Testis (tissue), 3 donors: ENCODE results near the gene GGPS1. TPM values are rescaled to one million over a fixed set of nuclear protein-coding genes. Genes with fewer than 3 reads are reported as not detected.

ENCODE experiments used
- DNase-seq: peaks from one replicate; pipeline ENCODE4 v3.0.0-alpha.2; 2019
- H3K27ac ChIP-seq, 2 donors: fragments of 200-600 bp; sonication (generic); one replicate each; pipeline ENCODE4 v1.5.1; 2019
- H3K27me3 ChIP-seq: fragments of 200-600 bp; sonication (generic); one replicate; pipeline ENCODE4 v1.5.1; 2019
- H3K36me3 ChIP-seq: fragments of 200-600 bp; sonication (generic); one replicate; pipeline ENCODE4 v1.5.1; 2017; ENCODE audit warnings: low read depth; ENCODE audit errors: missing control alignments
- H3K4me1 ChIP-seq: fragments of 200-600 bp; sonication (generic); one replicate; pipeline ENCODE4 v1.5.1; 2019
- H3K4me3 ChIP-seq, 2 donors: fragments of 200-600 bp; sonication (generic); one replicate each; pipeline ENCODE4 v1.5.1; 2017 to 2019
- H3K9me3 ChIP-seq: fragments of 200-600 bp; sonication (generic); one replicate; pipeline ENCODE4 v1.5.1; 2017
- CTCF ChIP-seq, 3 experiments: fragments of 450-650 bp in 2 of 3; fragments of 200-600 bp in 1 of 3; sonication (generic) in 1 of 3; IDR thresholded peaks; one replicate each; pipeline ENCODE4 v1.5.1; 2016 to 2019; ENCODE audit warnings: antibody characterized with exemption in 3 of 3, mild to moderate bottlenecking in 2 of 3, moderate library complexity in 1 of 3
- POLR2A ChIP-seq: fragments of 450-650 bp; IDR thresholded peaks from one replicate; pipeline ENCODE4 v1.6.1; 2017; ENCODE audit warnings: antibody characterized with exemption, mild to moderate bottlenecking, moderate library complexity
- WGBS, 2 donors: methylation state at CpG; one replicate each; pipeline ENCODE4 v1.1.5; 2018; 5-methylcytosine and 5-hydroxymethylcytosine counted together
- intact Hi-C: fragments of 100-400 bp; cut with DNase I; formaldehyde crosslinking; loops from one replicate; pipeline ENCODE4 v1.15.1; 2023; ENCODE audit warnings: low total_unique reads
- polyA plus RNA-seq: library from polyadenylated mRNA; stranded (reverse); fragments of 350-450 nt; fragmentation: Illumina TruSeq; extraction: RNeasy Lipid Tissue Mini Kit (QIAGEN cat#74804); gene quantifications from one replicate; pipeline ENCODE4 v1.2.3, GENCODE V29; 2014; ENCODE audit warnings: low read depth, low replicate concordance; ENCODE audit not compliant: insufficient read depth
- total RNA-seq, 2 donors: library from RNA; depleted of rRNA; stranded (reverse); fragments of >200 nt; gene quantifications; one replicate each; pipeline ENCODE4 v1.2.3, GENCODE V29; 2016

Gene GGPS1
- total and polyA plus RNA-seq, 3 donors from 2014 or later = 29.4 to 73.0 (median 37.4) TPM

DNA sequence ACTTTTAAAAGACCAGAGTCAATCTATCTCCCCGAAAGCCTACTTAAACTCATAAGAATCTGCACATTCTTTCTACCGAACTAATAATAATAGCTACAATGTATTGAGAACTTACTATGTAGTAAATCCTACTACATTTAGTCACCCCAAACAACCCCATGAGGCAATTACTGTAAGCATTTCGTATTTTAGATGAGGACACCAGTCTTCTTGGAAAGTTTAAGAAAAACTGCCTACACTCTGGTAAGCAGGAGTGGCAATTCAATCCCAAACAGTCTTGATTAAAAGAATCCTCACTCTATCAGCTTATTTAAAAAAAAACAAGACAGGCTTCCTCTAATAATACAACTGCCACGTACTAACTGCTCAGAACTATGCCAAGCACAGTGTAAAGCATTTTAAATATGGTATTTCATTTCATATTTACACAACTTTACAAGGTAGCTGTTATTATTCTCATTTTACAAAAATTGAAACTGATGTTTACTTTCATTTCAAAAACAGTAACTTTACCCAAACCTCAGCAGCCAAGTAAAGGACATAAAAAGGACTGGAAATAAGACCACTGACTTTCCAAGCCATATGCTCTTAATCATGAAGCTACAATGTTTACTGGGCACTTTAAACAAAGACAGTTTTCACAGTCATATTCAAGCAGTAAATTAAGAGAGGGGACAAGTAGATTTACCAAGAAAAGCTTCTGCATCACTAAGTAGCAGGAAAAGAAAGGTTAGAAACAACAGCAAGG is 14.3 kb upstream of the GGPS1 start:
- TF ChIP-seq POLR2A (no peak), CTCF (IDR thresholded peaks at IDR 0.05) (no peak)
- Histone ChIP-seq H3K36me3 (no peaks in the 10 kb centered on the region), H3K4me1 (peaks cover 14% of the 10 kb centered on the region), H3K4me3 (no peak overlapping the region), H3K27ac (no peak overlapping the region), H3K9me3 (no peaks in the 10 kb centered on the region), H3K27me3 (no peaks in the 10 kb centered on the region)
- intact Hi-C loops = no loop called here
- DNase-seq = no peak
- 37 to 44% methylated on average over 4 of the region's 4 CpGs for WGBS, 2 donors

DNA sequence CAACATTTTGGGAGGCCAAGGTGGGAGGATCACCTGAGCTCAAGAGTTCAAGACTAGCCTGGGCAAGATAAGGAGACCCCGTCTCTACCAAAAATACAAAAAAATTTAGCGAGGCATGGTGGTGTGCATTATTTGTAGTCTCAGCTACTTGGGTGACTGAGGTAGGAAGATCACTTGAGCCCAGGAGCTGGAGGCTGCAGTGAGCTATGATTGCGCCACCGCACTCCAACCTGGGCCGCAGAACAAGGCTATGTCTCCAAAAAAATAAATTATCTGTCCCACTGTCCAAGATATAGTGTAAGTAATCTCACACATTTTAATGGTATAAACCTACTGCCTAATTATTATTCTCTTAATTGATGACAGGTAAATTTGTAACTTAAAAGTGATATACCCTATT is 13.2 kb upstream of the GGPS1 start:
- TF ChIP-seq CTCF (IDR thresholded peaks at IDR 0.05) (no peak), POLR2A (no peak)
- DNase-seq = no peak
- WGBS, 2 donors = 94 to 96% methylated on average over 4 to 5 of the region's 5 CpGs
- Histone ChIP-seq H3K36me3 (no peaks in the 10 kb centered on the region), H3K27ac (no peak overlapping the region), H3K27me3 (no peaks in the 10 kb centered on the region), H3K4me3 (no peak overlapping the region), H3K9me3 (no peaks in the 10 kb centered on the region), H3K4me1 (peaks cover 14% of the 10 kb centered on the region)
- intact Hi-C loops = no loop called here

- intact Hi-C loops = no loop called here
- peaks cover 14% of the 10 kb centered on the region for H3K4me1 ChIP-seq
Measured at GRCh38 chr1:235315735-235316134, 12.6 kb upstream of the GGPS1 start.

DNA sequence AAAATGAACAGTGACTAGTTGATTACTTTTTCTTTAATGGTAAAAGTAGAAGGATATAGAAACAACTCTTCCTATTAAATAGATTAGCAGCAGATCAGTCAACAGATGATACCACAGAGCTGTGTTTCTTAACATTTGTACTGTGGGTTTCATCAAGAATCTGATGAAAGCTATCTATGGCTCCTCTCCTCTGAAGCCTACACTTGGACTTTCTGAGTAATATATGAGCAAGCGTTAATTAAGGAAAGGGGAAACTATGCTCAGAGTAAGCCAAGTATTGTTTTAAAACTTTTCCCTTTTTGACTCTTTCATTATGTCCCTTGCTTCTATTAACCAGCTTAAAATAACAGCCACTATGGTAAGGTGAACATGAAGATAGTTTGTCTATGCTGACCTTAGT is 11.2 kb upstream of the GGPS1 start:
- DNase-seq = no peak
- Histone ChIP-seq H3K27me3 (no peaks in the 10 kb centered on the region), H3K36me3 (no peaks in the 10 kb centered on the region), H3K9me3 (no peaks in the 10 kb centered on the region), H3K4me1 (peaks cover 14% of the 10 kb centered on the region), H3K4me3 (no peak overlapping the region), H3K27ac (no peak overlapping the region)
- TF ChIP-seq POLR2A (no peak), CTCF (IDR thresholded peaks at IDR 0.05) (no peak)
- WGBS, 2 donors = 40 to 69% methylated on average over 1 of the region's 1 CpG
- intact Hi-C loops = no loop called here

More at GRCh38 chr1:235315735-235316134, 12.6 kb upstream of the GGPS1 start:
- no peak overlapping the region for H3K27ac ChIP-seq
- H3K9me3 ChIP-seq = no peaks in the 10 kb centered on the region
- no peak for DNase-seq
- no peaks in the 10 kb centered on the region for H3K36me3 ChIP-seq
- H3K27me3 ChIP-seq = no peaks in the 10 kb centered on the region
- WGBS, 2 donors = 89 to 97% methylated on average over 4 of the region's 4 CpGs
- TF ChIP-seq POLR2A (no peak), CTCF (IDR thresholded peaks at IDR 0.05) (no peak)
- no peak overlapping the region for H3K4me3 ChIP-seq

- Histone ChIP-seq H3K27me3 (no peaks in the 10 kb centered on the region), H3K4me3 (no peak overlapping the region), H3K36me3 (no peaks in the 10 kb centered on the region), H3K27ac (no peak overlapping the region), H3K9me3 (no peaks in the 10 kb centered on the region), H3K4me1 (peaks cover 2% of the 10 kb centered on the region)
- intact Hi-C loops = no loop called here
- WGBS, 2 donors = 93 to 94% methylated on average over 2 of the region's 2 CpGs
- DNase-seq = no peak
- TF ChIP-seq POLR2A (no peak), CTCF (IDR thresholded peaks at IDR 0.05) (no peak)
Measured at GRCh38 chr1:235319255-235319654, 9.1 kb upstream of the GGPS1 start.
